Amniotic stem cell (primary cell): ENCODE data around the gene GNA15.
"Not testable (repeated sequence)": the region's sequence is repeated elsewhere in the genome, so short reads cannot be mapped to it uniquely, and the experiment has no call there.

ENCODE experiments used
- DNase-seq: peaks from one replicate; lab custom pipeline; 2025; lab: John Stamatoyannopoulos, UW

GNA15 gene

GRCh38 chr19:3135961-3136683, at the start of gene GNA15:
GNA15 (plus strand) TSS chr19:3136033; CDS start chr19:3136451, 418 bp downstream.
- no peak for DNase-seq

GRCh38 chr19:3087769-3088168, 48.1 kb upstream of the GNA15 start:
- DNase-seq = no peak

- DNase-seq = not testable (repeated sequence)
Measured at GRCh38 chr19:3089299-3089855, 46.5 kb upstream of the GNA15 start.

- DNase-seq = no peak
Measured at GRCh38 chr19:3094601-3095440, 41.0 kb upstream of the GNA15 start.

- DNase-seq = no peak
Measured at GRCh38 chr19:3095441-3096191, 40.2 kb upstream of the GNA15 start.

GRCh38 chr19:3096267-3096901, 39.4 kb upstream of the GNA15 start:
- no peak for DNase-seq

GRCh38 chr19:3096902-3097326, 38.9 kb upstream of the GNA15 start:
- DNase-seq = no peak

- DNase-seq = no peak
Measured at GRCh38 chr19:3097442-3097871, 38.4 kb upstream of the GNA15 start.

- DNase-seq = no peak
Measured at GRCh38 chr19:3098141-3098514, 37.7 kb upstream of the GNA15 start.

GRCh38 chr19:3098515-3099346, 37.1 kb upstream of the GNA15 start:
- DNase-seq = no peak

GRCh38 chr19:3099347-3100145, 36.3 kb upstream of the GNA15 start:
- DNase-seq = no peak

GRCh38 chr19:3100331-3100730, 35.5 kb upstream of the GNA15 start:
- no peak for DNase-seq

- DNase-seq = no peak
Measured at GRCh38 chr19:3100747-3101730, 34.8 kb upstream of the GNA15 start.

GRCh38 chr19:3102239-3103140, 33.3 kb upstream of the GNA15 start:
- DNase-seq = no peak

GRCh38 chr19:3104708-3104983, 31.2 kb upstream of the GNA15 start:
- no peak for DNase-seq

GRCh38 chr19:3105641-3106508, 30.0 kb upstream of the GNA15 start:
- DNase-seq = no peak
